Glutamatergic neuron (in vitro differentiated cells): Measurements from ENCODE around the gene KLHDC8A. TPM values are rescaled to one million over a fixed set of nuclear protein-coding genes. Genes with fewer than 3 reads are reported as not detected.
A peak's percentile ranks its signal among the peaks of the same experiment; 100 is the strongest.

Source experiments
- DNase-seq: peaks from one replicate; pipeline ENCODE4 v3.0.0; 2022
- H3K27ac Mint-ChIP-seq: one replicate; pipeline ENCODE4 v1.8.0; 2020; ENCODE audit warnings: mild to moderate bottlenecking, mixed read lengths, inconsistent platforms; ENCODE audit not compliant: unreplicated experiment
- H3K27me3 Mint-ChIP-seq: one replicate; pipeline ENCODE4 v1.8.0; 2020; ENCODE audit warnings: mild to moderate bottlenecking, moderate library complexity, mixed read lengths, inconsistent platforms; ENCODE audit not compliant: unreplicated experiment
- H3K36me3 Mint-ChIP-seq: one replicate; pipeline ENCODE4 v1.8.0; 2020; ENCODE audit warnings: mild to moderate bottlenecking, mixed read lengths, inconsistent platforms; ENCODE audit not compliant: unreplicated experiment
- H3K4me1 Mint-ChIP-seq: one replicate; pipeline ENCODE4 v1.8.0; 2020; ENCODE audit warnings: mild to moderate bottlenecking, low read depth, mixed read lengths, inconsistent platforms; ENCODE audit not compliant: unreplicated experiment
- H3K4me3 Mint-ChIP-seq: one replicate; pipeline ENCODE4 v1.8.0; 2020; ENCODE audit warnings: mild to moderate bottlenecking, mixed read lengths, inconsistent platforms; ENCODE audit not compliant: unreplicated experiment
- H3K9me3 Mint-ChIP-seq: one replicate; pipeline ENCODE4 v1.8.0; 2020; ENCODE audit warnings: mild to moderate bottlenecking, moderate library complexity, mixed read lengths, inconsistent platforms; ENCODE audit not compliant: unreplicated experiment
- total RNA-seq: library from RNA; stranded (reverse); fragmentation: NEBNext Ultra II Directional; extraction: Animal tissue kit (Norgen Biotek cat#: 25700); gene quantifications from one replicate; pipeline ENCODE4 v1.2.1, GENCODE V29; 2021; ENCODE audit not compliant: unreplicated experiment
- TF ChIP-seq, protein P1 (sequence below): fragments of 200-600 bp; sonication (generic); IDR thresholded peaks from one replicate; pipeline ENCODE4 v1.5.0; 2021; ENCODE audit not compliant: partially characterized antibody, unreplicated experiment

Gene KLHDC8A
- total RNA-seq, 1 donor from 2014 or later: 125 TPM

DNA sequence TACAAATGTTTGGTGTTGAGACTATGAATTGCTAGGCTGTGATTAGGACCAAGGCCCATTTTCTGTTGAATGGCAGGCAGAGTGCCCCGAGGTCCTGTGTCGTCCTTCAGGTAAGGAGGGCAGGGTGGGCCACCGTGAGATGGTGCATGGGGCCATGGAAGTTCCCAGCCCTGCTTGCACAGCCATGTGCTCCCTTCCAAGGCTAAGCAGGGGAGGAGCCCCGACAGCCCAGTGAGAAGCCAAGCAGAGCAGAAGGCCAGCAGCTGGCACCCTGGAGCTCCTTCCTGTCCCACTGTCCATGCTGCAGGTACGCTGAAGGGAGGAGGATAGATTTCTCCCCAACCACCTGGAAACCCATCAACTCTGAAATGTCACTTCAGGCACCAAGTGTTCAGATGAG lies 27.0 kb downstream of the KLHDC8A start:
- Mint-ChIP-seq H3K27me3 (peaks cover 20% of the 10 kb centered on the region), H3K27ac (no peak overlapping the region)

DNA sequence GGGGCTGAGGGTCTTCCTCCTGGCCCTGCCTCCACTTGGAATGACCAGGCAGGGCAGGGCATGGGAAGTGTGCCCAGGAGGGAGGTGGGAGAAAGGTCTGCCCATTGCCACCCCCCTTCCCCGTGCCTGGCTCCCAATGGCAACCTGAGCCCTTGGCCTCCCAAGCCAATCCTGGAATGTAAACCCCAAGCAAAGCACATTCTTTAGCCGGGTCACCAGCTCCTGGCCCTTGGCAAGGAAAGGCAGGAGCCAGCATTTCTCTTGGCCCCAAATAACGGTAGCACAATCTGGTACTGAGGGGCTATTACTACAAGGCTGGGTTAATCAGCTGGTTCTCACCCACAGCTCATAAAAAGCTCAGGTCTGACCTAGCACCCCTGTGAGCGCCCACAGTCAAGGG lies 28.2 kb downstream of the KLHDC8A start:
- Mint-ChIP-seq H3K4me3 (no peak overlapping the region), H3K9me3 (peaks cover 11% of the 10 kb centered on the region), H3K4me1 (peaks cover 27% of the 10 kb centered on the region), H3K27me3 (peaks cover 22% of the 10 kb centered on the region), H3K36me3 (no peaks in the 10 kb centered on the region), H3K27ac (no peak overlapping the region)
- no peak for DNase-seq
- TF ChIP-seq, protein P1, sequence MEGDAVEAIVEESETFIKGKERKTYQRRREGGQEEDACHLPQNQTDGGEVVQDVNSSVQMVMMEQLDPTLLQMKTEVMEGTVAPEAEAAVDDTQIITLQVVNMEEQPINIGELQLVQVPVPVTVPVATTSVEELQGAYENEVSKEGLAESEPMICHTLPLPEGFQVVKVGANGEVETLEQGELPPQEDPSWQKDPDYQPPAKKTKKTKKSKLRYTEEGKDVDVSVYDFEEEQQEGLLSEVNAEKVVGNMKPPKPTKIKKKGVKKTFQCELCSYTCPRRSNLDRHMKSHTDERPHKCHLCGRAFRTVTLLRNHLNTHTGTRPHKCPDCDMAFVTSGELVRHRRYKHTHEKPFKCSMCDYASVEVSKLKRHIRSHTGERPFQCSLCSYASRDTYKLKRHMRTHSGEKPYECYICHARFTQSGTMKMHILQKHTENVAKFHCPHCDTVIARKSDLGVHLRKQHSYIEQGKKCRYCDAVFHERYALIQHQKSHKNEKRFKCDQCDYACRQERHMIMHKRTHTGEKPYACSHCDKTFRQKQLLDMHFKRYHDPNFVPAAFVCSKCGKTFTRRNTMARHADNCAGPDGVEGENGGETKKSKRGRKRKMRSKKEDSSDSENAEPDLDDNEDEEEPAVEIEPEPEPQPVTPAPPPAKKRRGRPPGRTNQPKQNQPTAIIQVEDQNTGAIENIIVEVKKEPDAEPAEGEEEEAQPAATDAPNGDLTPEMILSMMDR: no peak

More for the DNA sequence above, 27.0 kb downstream of the KLHDC8A start:
- Mint-ChIP-seq H3K4me3 (no peak overlapping the region), H3K36me3 (no peaks in the 10 kb centered on the region), H3K9me3 (peaks cover 9% of the 10 kb centered on the region), H3K4me1 (peaks cover 27% of the 10 kb centered on the region)
- TF ChIP-seq, protein P1: no peak
- no peak for DNase-seq

DNA sequence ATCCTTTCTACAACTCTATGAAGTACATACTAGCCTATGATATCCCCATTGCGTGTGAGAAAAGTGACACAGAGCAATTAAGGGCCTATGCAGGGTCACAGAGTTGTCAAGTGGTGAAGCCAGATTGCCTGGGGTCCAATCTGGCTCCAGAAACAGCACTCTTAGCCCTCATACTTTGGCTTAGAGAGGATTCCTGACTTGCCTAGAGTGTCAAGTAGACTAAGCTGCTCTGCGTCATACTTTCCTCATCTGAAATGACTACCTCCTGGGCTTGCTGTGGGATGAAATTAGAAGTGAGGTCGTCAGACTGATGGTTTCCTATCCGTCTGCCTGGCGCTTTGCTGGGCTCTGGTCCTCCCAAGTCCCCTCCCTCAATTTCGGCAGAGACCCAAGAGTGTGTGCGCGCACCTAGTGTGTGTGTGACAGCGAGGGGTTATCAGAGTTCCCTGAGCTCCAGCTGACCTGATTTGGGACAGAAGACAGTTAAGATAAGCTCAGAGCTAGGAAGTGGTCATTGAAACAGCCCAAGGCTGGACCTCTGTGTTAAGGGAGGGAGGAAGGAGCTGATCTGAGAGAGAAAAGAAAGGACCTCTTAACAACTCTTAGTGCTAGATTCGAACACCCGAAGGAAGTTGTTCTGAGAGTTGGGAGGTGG lies 29.8 kb downstream of the KLHDC8A start:
- Mint-ChIP-seq H3K27ac (no peak overlapping the region), H3K36me3 (no peaks in the 10 kb centered on the region), H3K27me3 (peaks cover 15% of the 10 kb centered on the region), H3K9me3 (peaks cover 11% of the 10 kb centered on the region), H3K4me3 (peak overlapping the region; percentile 1), H3K4me1 (peaks cover 24% of the 10 kb centered on the region)
- TF ChIP-seq, protein P1: no peak
- DNase-seq: no peak

DNA sequence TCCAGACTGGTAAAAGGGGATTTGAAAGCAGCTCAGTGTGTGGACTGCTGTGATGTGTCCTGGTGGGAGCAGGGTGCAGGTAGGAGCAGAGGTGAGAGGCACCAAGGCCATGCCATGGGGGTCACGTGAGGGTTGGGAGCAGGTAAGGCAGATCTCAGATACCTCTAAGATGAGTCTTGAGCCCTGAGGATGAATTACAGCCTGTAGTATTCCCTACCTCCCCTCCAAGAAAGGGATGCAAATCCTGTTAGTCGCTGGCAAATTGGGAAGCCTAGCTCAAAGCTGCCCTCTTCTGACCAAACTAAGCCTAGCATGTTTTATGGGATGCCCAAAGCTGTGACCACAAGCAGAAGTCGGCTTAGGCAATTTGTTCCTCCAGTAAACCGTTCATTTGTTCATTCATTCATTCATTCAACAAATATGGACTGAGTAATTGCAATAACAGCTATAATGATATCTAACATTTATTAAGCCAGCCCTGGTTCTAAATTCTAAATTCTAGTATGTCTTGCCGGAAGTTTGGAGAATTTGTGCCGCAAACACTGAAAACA lies 31.3 kb downstream of the KLHDC8A start:
- Mint-ChIP-seq H3K27ac (no peak overlapping the region), H3K4me1 (peaks cover 15% of the 10 kb centered on the region), H3K9me3 (peaks cover 11% of the 10 kb centered on the region), H3K27me3 (peaks cover 10% of the 10 kb centered on the region), H3K36me3 (no peaks in the 10 kb centered on the region), H3K4me3 (no peak overlapping the region)
- DNase-seq: peak; percentile 67
- TF ChIP-seq, protein P1: peak; percentile 66

DNA sequence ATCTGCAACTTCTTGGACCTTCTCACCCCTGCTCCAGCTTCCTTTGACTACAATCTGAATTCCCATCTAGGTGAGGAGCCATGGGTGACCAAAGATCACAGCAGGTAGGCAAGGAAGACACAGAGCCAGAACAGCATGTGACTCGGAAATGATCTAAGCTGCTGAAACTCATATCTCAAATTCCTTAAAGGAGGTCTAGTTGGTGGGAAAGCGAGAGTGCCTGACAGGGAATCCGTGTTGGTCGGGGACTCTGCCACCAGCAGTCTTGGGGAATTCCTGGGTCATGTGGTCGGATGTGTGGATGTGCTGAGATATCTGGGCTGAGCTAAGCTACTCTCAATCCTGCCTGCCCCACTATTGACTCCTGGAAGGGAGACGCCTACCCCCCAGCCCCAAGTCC lies 31.9 kb downstream of the KLHDC8A start:
- H3K36me3 Mint-ChIP-seq: no peaks in the 10 kb centered on the region
- peaks cover 16% of the 10 kb centered on the region for H3K4me1 Mint-ChIP-seq
- H3K27ac Mint-ChIP-seq: no peak overlapping the region
- DNase-seq: no peak
- peaks cover 11% of the 10 kb centered on the region for H3K9me3 Mint-ChIP-seq
- H3K27me3 Mint-ChIP-seq: peaks cover 10% of the 10 kb centered on the region
- TF ChIP-seq, protein P1: no peak
- no peak overlapping the region for H3K4me3 Mint-ChIP-seq
